ENCODE results near the gene NDUFS5. TPM values are rescaled to one million over a fixed set of nuclear protein-coding genes. Genes with fewer than 3 reads are reported as not detected.
"Not testable (repeated sequence)": the region's sequence is repeated elsewhere in the genome, so short reads cannot be mapped to it uniquely, and the experiment has no call there.

Gene NDUFS5
- total RNA-seq, 3 donors from 2014 or later: 299 to 582 (median 393) TPM

DNA sequence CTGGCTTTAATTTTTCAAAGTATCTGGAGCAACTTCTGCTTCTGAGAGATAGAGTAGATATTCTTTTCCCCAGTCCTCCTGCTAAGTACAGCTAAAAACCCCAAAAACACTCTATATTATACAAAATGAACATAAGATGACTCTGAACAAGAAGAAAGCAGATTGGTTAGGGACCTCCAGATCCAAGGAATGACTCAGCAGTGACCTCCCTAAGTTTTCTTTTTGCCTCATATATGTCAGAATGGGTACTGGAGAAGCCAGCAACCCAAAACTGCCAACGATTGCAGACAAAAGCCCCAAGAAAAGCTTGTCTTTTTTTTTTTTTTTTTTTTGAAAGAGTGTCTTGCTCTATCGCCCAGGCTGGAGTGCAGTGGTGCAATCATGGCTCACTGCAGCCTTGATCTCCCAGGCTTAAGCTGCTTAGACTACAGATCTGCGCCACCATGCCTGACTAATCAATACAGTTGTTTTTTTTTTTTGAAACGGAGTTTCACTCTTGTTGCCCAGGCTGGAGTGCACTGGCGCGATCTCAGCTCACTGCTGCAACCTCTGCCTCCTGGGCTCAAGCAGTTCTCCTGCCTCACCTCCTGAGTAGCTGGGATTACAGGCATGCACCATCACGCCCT, 22.7 kb downstream of the NDUFS5 start:
- intact Hi-C loops (cut with DNase I; ENCODE audit: low total_unique reads): no loop called here
- no peaks in the 10 kb centered on the region for H3K27me3 ChIP-seq
- no peaks in the 10 kb centered on the region for H3K36me3 ChIP-seq
- H3K9me3 ChIP-seq: no peaks in the 10 kb centered on the region
- H3K4me1 ChIP-seq: no peaks in the 10 kb centered on the region
- no peak overlapping the region for H3K4me3 ChIP-seq
- DNase-seq (ENCODE audit: low spot score in 2 of 2): no peak
- H3K27ac ChIP-seq: no peak overlapping the region
- TF ChIP-seq, protein P1, sequence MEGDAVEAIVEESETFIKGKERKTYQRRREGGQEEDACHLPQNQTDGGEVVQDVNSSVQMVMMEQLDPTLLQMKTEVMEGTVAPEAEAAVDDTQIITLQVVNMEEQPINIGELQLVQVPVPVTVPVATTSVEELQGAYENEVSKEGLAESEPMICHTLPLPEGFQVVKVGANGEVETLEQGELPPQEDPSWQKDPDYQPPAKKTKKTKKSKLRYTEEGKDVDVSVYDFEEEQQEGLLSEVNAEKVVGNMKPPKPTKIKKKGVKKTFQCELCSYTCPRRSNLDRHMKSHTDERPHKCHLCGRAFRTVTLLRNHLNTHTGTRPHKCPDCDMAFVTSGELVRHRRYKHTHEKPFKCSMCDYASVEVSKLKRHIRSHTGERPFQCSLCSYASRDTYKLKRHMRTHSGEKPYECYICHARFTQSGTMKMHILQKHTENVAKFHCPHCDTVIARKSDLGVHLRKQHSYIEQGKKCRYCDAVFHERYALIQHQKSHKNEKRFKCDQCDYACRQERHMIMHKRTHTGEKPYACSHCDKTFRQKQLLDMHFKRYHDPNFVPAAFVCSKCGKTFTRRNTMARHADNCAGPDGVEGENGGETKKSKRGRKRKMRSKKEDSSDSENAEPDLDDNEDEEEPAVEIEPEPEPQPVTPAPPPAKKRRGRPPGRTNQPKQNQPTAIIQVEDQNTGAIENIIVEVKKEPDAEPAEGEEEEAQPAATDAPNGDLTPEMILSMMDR (IDR thresholded peaks at IDR 0.05): no peak
- no peak for TF ChIP-seq POLR2A (IDR thresholded peaks at IDR 0.05)
- TF ChIP-seq POLR2AphosphoS5 (IDR thresholded peaks at IDR 0.05): no peak

DNA sequence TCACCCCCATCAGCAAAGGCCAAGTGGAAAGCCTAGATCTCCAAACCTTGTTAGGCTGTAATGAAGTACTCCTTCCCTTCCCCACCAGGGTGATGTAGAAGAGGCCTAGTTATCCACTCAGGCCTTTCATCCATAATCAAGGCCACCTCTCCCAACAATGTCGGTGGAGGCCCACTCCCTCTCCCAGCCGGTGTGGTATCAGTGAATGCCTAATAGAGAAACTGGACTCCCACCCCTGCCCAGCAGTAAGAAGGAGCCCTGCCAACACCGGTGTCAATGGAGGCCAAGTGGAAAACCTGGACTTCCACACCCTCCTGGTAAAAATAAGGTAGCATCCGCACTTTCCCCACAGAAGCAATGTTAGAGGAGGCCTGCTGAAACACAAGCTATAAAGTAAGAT, 23.9 kb downstream of the NDUFS5 start:
- H3K9me3 ChIP-seq: no peaks in the 10 kb centered on the region
- TF ChIP-seq POLR2A (IDR thresholded peaks at IDR 0.05) (no peak), POLR2AphosphoS5 (IDR thresholded peaks at IDR 0.05) (no peak)
- TF ChIP-seq, protein P1 (IDR thresholded peaks at IDR 0.05): no peak
- intact Hi-C loops (cut with DNase I; ENCODE audit: low total_unique reads): no loop called here
- H3K4me1 ChIP-seq: no peaks in the 10 kb centered on the region
- H3K36me3 ChIP-seq: no peaks in the 10 kb centered on the region
- H3K27me3 ChIP-seq: no peaks in the 10 kb centered on the region
- H3K27ac ChIP-seq: no peak overlapping the region
- DNase-seq (ENCODE audit: low spot score in 2 of 2): no peak
- H3K4me3 ChIP-seq: no peak overlapping the region

DNA sequence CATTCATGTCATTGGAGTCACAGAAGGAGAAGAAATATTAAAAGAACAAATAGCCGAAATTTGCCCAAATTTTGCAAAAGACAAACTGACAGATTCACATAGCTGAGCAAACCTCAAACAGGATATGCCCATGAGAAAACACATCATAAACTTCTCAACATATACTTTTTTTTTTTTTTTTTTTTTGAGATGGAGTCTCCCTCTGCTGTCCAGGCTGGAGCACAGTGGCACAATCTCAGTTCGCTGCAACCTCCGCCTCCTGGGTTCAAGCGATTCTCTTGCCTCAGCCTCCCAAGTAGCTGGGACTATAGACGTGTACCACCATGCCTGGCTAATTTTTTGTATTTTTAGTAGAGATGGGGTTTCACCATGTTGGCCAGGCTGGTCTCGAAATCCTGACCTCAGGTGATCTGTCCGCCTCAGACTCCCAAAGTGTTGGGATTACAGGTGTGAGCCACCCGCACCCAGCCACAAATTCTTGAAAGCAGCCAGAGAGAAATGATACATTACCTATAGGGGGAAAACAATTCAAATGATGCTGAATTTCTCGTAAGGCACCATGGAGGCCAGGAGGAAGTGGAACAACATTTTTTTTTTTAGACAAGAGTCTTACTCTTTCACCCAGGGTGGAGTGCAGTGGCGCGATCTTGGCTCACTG, 25.2 kb downstream of the NDUFS5 start:
- H3K9me3 ChIP-seq; intact Hi-C loops (cut with DNase I; ENCODE audit: low total_unique reads); H3K27ac ChIP-seq; DNase-seq (ENCODE audit: low spot score in 2 of 2); H3K36me3 ChIP-seq; H3K4me1 ChIP-seq; H3K27me3 ChIP-seq; H3K4me3 ChIP-seq: not testable (repeated sequence)

DNA sequence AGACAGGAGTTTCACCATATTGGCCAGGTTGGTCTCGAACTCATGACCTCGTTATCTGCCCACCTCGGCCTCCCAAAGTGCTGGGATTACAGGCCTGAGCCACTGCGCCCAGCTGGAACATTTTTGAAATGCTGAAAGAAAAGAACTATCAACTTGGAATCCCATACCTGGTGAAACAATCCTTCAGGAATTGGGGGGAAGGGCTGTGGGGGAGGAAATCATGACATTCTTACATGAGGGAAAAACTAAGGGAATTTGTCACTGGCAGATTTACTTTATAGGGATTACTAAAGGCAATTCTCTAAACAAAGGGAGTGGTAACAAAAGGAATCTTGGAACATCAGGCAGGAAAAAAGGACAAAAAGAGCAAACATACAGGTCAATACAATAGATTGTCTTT, 25.8 kb downstream of the NDUFS5 start:
- H3K4me3 ChIP-seq: no peak overlapping the region

DNA sequence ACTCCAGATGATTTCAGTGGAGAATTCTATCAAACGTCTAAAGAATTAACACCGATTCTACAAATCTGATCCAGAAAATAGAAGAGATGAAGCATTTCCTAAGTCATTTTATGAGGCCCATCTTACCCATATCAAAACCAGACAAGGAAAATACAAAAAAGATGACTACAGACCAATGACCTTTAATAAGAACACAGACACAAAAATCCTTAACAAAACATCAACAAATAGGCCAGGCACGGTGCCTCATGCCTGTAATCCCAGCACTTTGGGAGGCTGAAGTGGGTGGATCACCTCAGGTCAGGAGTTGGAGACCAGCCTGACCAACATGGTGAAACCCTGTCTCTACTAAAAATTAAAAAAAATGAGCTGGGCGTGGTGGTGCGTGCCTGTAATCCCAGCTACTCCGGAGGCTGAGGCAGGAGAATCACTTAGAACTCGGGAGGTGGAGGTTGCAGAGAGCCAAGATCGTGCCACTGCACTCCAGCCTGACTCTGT, 29.1 kb downstream of the NDUFS5 start:
- intact Hi-C loops (cut with DNase I; ENCODE audit: low total_unique reads); H3K36me3 ChIP-seq; H3K9me3 ChIP-seq; H3K27me3 ChIP-seq; H3K4me1 ChIP-seq; H3K27ac ChIP-seq; H3K4me3 ChIP-seq; DNase-seq (ENCODE audit: low spot score in 2 of 2): not testable (repeated sequence)

More for the DNA sequence above, 25.8 kb downstream of the NDUFS5 start:
- Histone ChIP-seq H3K9me3 (no peaks in the 10 kb centered on the region), H3K4me1 (no peaks in the 10 kb centered on the region), H3K27ac (no peak overlapping the region), H3K36me3 (no peaks in the 10 kb centered on the region), H3K27me3 (no peaks in the 10 kb centered on the region)
- intact Hi-C loops (cut with DNase I; ENCODE audit: low total_unique reads): no loop called here
- DNase-seq (ENCODE audit: low spot score in 2 of 2): no peak
- TF ChIP-seq, protein P1 (IDR thresholded peaks at IDR 0.05): no peak
- TF ChIP-seq POLR2AphosphoS5 (IDR thresholded peaks at IDR 0.05) (no peak), POLR2A (IDR thresholded peaks at IDR 0.05) (no peak)

DNA sequence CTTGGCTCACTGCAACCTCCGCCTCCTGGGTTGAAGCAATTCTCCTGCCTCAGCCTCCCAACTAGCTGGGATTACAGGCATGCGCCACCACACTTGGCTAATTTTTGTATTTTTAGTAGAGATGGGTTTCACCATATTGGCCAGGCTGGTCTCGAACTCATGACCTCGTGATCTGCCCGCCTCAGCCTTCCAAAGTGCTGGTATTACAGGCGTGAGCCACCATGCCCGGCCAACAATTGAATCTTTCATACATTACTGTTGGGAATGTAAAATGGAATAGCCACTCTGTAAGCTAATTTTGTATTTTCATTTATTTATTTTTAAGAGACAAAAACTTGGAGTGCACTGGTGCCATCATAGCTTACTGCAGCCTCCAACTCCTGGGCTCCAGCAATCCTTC, 35.4 kb downstream of the NDUFS5 start:
- intact Hi-C loops (cut with DNase I; ENCODE audit: low total_unique reads); H3K27me3 ChIP-seq; DNase-seq (ENCODE audit: low spot score in 2 of 2); H3K9me3 ChIP-seq; H3K4me1 ChIP-seq; H3K36me3 ChIP-seq; H3K4me3 ChIP-seq; H3K27ac ChIP-seq: not testable (repeated sequence)

Measured in breast epithelium (tissue), 4 donors.